GM12878 (cell line): Measurements from ENCODE around the gene WIPF2. TPM values are rescaled to one million over a fixed set of nuclear protein-coding genes. Genes with fewer than 3 reads are reported as not detected.

ENCODE experiments used
- ASH2L ChIP-seq: fragments of 300-600, 200-600 bp; sonication (generic); IDR thresholded peaks from 2 replicates; pipeline ENCODE4 v1.6.1; 2017; ENCODE audit warnings: low read depth, mild to moderate bottlenecking, borderline replicate concordance
- BCLAF1 ChIP-seq: fragments of 450-650 bp; IDR thresholded peaks from 2 replicates; pipeline ENCODE4 v1.6.1; 2017; ENCODE audit warnings: antibody characterized with exemption, mild to moderate bottlenecking, moderate library complexity
- FOXK2 ChIP-seq: fragments of 450-650 bp; IDR thresholded peaks from 2 replicates; pipeline ENCODE4 v1.6.1; 2017; ENCODE audit warnings: mild to moderate bottlenecking, moderate library complexity
- GATAD2B ChIP-seq: fragments of 450-650 bp; conservative IDR thresholded peaks from 2 replicates; pipeline ENCODE4 v1.6.1; 2017; ENCODE audit warnings: low read depth, mild to moderate bottlenecking, moderate library complexity
- IKZF2 ChIP-seq, 2 experiments: fragments of 450-650 bp; IDR thresholded peaks; 2 replicates each; pipeline ENCODE4 v1.6.1; 2017; ENCODE audit warnings: mild to moderate bottlenecking in 2 of 2, moderate library complexity in 2 of 2
- LARP7 ChIP-seq: fragments of 450-650 bp; IDR thresholded peaks from 2 replicates; pipeline ENCODE4 v1.6.1; 2017; ENCODE audit warnings: mild to moderate bottlenecking
- MTA3 ChIP-seq: IDR thresholded peaks from 2 replicates; pipeline ENCODE4 v1.6.1; 2012; ENCODE audit warnings: low read length, inconsistent platforms, borderline replicate concordance
- NR2C2 ChIP-seq: IDR thresholded peaks from 2 replicates; pipeline ENCODE4 v1.6.1; 2011; ENCODE audit warnings: borderline replicate concordance, low read depth; ENCODE audit not compliant: control insufficient read depth, insufficient read length
- RB1 ChIP-seq: fragments of 450-650 bp; formaldehyde crosslinking; IDR thresholded peaks from 2 replicates; pipeline ENCODE4 v1.6.1; 2017; ENCODE audit warnings: mild to moderate bottlenecking, borderline replicate concordance
- SKIL ChIP-seq: fragments of 450-650 bp; IDR thresholded peaks from 2 replicates; pipeline ENCODE4 v1.6.1; 2017; ENCODE audit warnings: mild to moderate bottlenecking, low read depth, inconsistent platforms; ENCODE audit not compliant: poor library complexity, severe bottlenecking
- SMARCA5 ChIP-seq: fragments of 450-650 bp; IDR thresholded peaks from 2 replicates; pipeline ENCODE4 v1.6.1; 2017; ENCODE audit warnings: mild to moderate bottlenecking
- SP1 ChIP-seq: IDR thresholded peaks from one replicate; pipeline ENCODE4 v1.6.1; 2011; ENCODE audit warnings: low read depth, low read length
- SREBF2 ChIP-seq: IDR thresholded peaks from 2 replicates; pipeline ENCODE4 v1.6.1; 2012; ENCODE audit warnings: mild to moderate bottlenecking, low read length
- SUPT20H ChIP-seq: IDR thresholded peaks from 2 replicates; pipeline ENCODE4 v1.6.1; 2011; ENCODE audit warnings: low read depth, mild to moderate bottlenecking, low read length, moderate library complexity, borderline replicate concordance; ENCODE audit not compliant: control insufficient read depth
- TARDBP ChIP-seq: IDR thresholded peaks from 2 replicates; pipeline ENCODE4 v1.6.1; 2016; ENCODE audit warnings: borderline replicate concordance
- USF1 ChIP-seq: IDR thresholded peaks from 2 replicates; pipeline ENCODE4 v1.6.1; 2011; ENCODE audit warnings: borderline replicate concordance, low read depth, mild to moderate bottlenecking, moderate library complexity, mixed read lengths, low read length; ENCODE audit not compliant: insufficient read depth; ENCODE audit errors: extremely low read length
- ZNF217 ChIP-seq: fragments of 450-650 bp; IDR thresholded peaks from 2 replicates; pipeline ENCODE4 v1.6.1; 2017; ENCODE audit warnings: antibody characterized with exemption, mild to moderate bottlenecking
- ZNF274 ChIP-seq: IDR thresholded peaks from one replicate; pipeline ENCODE4 v1.8.0; 2011; ENCODE audit not compliant: insufficient read length, insufficient read depth
- ZNF592 ChIP-seq: fragments of 450-650 bp; IDR thresholded peaks from 2 replicates; pipeline ENCODE4 v1.6.1; 2017; ENCODE audit warnings: mild to moderate bottlenecking, moderate library complexity
- polyA plus RNA-seq, 11 experiments: library from polyadenylated mRNA; depleted of rRNA in 4 of 11; unstranded in 6 of 11; stranded (reverse) in 5 of 11; fragments of >200 nt; fragmentation: Nextera tagmentation in 4 of 11; fragmentation: Illumina TruSeq in 1 of 11; extraction: Ambion mirVana in 4 of 11; extraction: Trizol in 1 of 11; gene quantifications; 1 replicate in 1 of 11; 2 replicates in 10 of 11; pipeline versions ENCODE4 v1.2.1 to v1.2.3, GENCODE V29; 2011 to 2016; ENCODE audit warnings: inconsistent platforms in 2 of 11, missing spikeins in 2 of 11, low read depth in 1 of 11
- total RNA-seq, 4 experiments: library from RNA; depleted of rRNA in 3 of 4; stranded (reverse); fragments of >200 nt in 3 of 4; fragmentation: Illumina TruSeq in 1 of 4; extraction: Trizol in 1 of 4; gene quantifications; 2 replicates each; pipeline versions ENCODE4 v1.2.1 to v1.2.3, GENCODE V29; 2013 to 2021

The WIPF2 gene
- total and polyA plus RNA-seq, 10 of the 15 experiments (the other 5 are each of a cell fraction or from before 2014, with no cell fraction given) = 4.2 to 20.8 (median 7.1) TPM

GRCh38 chr17:40317880-40318829, 99.1 kb downstream of the WIPF2 start (continued):
- TF ChIP-seq ZNF592 (no peak), SP1 (peak; percentile 76), SUPT20H (no peak), SREBF2 (no peak), RB1 (peak; percentile 72; the same call in 1 of the 2 replicates), LARP7 (peak; percentile 79), IKZF2 (IDR thresholded peaks at IDR 0.05) (peak; percentile 79 to 88), BCLAF1 (no peak), TARDBP (0 out of 2 replicates have a peak, but pooled peaks have one; percentile 25), USF1 (peak; percentile 90), ASH2L (no peak), ZNF217 (peak; percentile 43; the same call in 1 of the 2 replicates), SMARCA5 (peak; percentile 75; the same call in 1 of the 2 replicates), SKIL (peak; percentile 33), ZNF274 (no peak), MTA3 (no peak), FOXK2 (no peak), GATAD2B (peak; percentile 95), NR2C2 (no peak)
